GM18951 (cell line): ENCODE data around the gene HDAC3.

Experiments
- POLR2A ChIP-seq: IDR thresholded peaks from 4 replicates; pipeline ENCODE4 v1.6.1; 2011; ENCODE audit warnings: mild to moderate bottlenecking; ENCODE audit not compliant: insufficient read length, insufficient read depth; ENCODE audit errors: extremely low read depth
- in situ Hi-C: fragments of 300-500 bp; cut with MboI; formaldehyde crosslinking; loops from one replicate; pipeline ENCODE4 v1.12.0; 2022; ENCODE audit warnings: low sequenced_read_pairs, mixed read lengths, inconsistent platforms; ENCODE audit not compliant: unreplicated experiment

Gene HDAC3

DNA sequence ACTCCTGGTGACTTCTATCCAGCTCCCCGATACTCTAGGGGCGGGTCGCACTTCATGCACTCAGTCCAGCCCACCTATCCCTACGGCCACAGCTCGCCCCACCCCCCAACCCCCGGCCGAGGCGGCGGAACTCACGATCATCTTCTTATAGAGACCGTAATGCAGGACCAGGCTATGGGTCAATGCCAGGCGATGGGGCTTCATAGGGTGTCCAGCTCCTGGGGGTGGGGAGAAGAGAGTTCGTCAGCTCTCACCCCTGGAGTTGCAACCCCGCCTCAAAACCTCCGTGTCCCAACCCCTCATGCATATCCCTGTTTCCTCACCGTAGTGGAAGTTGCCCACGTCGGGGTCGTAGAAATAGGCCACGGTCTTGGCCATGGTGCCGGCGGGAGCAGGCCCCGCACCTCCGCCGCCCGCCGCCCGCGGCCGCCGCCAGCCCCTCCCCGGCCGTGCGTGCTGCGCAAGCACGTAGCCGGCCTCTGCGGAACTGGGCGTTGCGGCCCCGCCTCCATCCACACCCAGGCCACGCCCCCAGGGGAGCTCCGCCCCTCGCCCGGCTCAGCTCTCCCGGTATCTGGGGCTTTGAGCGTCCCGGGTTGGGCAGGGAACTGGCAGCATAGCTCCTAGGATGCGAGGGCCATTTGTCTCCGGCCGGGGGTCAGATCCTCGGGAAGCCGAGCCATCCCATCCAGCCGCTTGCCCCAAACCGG lies at the start of gene HDAC3, which contains the start of gene RELL2:
Gene HDAC3, minus strand, starts transcription at position 437 of the 710 bp plus-strand sequence. Its CDS starts 59 bp downstream, at position 378.
Gene RELL2, plus strand, starts transcription at position 585 of the 710 bp plus-strand sequence. CDS start 1,229 bp downstream, outside the sequence.
- in situ Hi-C loops: no loop called here
- TF ChIP-seq POLR2A: peak; percentile 92

DNA sequence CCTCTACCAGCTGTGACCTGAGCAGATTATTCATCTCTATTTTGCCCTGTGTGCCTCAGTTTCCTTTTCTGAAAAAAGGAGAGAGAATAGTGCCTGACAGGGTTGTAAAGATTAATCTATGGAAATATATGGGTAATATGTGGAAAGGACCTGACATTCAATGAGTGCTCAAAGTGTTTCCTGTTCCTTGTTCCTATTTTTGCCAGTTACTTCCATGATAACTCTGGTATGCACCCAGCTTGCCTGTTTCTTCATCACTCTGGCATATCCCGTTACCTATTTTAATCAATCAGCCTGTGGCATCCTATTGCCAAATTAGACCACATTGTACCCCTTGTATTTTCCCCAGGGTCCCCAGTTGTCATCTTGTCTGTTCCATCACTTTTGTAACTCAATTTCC lies 48.9 kb upstream of the HDAC3 start:
- in situ Hi-C loops: loop anchor here (25.0 kb wide), 1 partner anchor 452 kb away; no protein-coding TSS in a partner anchor
- no peak for TF ChIP-seq POLR2A

DNA sequence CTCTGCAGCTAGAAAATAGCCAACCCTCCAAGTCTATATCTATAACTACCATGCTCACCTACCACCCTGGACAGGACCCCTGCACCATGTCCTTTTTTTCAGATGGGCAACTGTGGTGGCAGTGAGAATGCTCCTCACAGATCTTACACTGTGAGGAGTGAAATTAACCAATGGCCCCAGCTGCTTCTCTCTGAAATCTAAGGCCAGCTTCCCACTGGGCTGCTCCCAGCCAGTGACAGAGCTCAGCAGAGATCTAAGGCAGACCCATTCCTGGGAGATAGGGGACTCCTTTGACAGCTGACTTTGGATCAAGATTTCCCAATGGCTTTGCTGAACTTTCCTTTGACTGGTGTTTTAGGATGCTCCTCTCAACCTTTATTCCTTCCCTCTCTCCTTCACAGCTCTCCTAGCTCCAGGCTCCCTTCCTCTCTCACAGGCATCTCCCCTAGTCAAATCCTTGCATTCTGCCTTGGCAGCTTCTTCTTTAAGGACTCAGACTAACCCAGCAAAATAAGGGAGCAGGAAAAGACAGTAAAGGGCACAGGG lies 47.0 kb upstream of the HDAC3 start:
- no peak for TF ChIP-seq POLR2A
- in situ Hi-C loops: loop anchor here (25.0 kb wide), 1 partner anchor 454 kb away; no protein-coding TSS in a partner anchor

DNA sequence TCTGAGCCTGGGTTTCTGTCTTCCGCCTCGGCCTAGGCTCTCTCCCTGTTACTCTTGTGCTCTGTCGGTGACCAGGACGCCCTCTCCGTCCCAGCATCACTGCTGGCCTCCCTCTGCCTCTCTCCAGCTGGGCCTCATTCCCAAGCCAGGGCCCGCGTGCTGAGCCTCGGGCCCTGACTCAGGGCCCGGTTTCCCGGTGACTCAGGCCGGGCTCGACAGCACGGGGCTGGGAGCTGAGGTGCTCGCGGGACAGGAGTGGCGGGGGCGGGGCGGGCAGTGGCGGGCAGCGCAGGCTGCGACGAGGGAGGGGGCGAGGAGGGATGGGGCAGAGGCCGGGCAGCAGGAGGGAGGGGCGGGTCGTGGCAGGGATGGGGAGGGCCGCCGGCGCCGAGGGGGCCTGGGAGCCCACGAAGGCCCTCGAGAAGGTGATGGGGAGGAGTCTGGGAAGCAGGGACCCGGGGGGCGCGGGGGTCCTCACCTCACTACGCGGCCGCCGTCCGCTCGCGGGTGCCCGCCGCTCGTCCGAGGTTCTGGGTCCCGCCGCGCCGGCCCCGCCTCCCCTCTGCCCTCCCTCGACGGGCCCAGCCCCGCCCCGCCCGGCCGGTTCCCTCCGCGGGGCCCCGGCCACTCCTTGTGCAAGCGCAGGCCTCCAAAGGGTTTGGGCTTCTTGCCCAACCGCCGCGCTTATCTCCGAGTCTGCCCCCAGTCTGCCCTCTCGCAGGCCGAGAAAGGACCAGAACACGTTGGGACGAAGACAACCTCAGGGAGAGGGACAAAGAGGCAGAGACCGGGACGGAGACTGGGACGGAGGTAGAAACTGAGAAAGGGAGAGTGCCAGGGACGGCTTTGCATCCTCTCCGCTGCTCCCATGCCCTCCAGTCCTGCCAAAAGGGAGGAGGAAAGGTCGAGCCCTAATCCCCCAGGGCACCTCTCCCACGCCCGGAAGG lies 45.3 kb upstream of the HDAC3 start, which contains the start of gene ARAP3:
Gene ARAP3, minus strand, starts transcription at position 536 of the 947 bp plus-strand sequence. CDS start 1,744 bp downstream, outside the sequence.
- in situ Hi-C loops: loop anchor here (25.0 kb wide), 1 partner anchor 455 kb away; no protein-coding TSS in a partner anchor
- TF ChIP-seq POLR2A: no peak

DNA sequence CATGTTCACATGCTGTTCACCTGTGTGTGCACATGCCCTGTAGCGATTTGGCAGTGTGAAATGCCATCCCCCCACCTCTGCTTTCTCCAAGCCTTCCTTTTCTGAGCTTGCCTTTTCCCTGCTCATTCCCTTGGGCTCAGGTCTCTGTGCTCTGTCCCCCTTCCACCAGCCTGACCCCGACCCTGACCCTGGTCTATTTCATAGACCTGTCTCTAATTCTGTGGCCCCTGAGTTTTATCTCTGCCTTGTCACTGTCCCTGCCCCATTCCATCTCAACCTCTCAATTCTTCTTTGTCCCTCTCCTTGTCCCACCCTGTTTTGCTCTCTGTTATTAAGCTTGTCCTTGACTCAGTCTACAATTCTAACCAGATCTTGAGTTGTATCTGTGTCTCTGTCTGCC lies 44.6 kb upstream of the HDAC3 start:
- no peak for TF ChIP-seq POLR2A
- in situ Hi-C loops: loop anchor here (25.0 kb wide), 1 partner anchor 456 kb away; no protein-coding TSS in a partner anchor

DNA sequence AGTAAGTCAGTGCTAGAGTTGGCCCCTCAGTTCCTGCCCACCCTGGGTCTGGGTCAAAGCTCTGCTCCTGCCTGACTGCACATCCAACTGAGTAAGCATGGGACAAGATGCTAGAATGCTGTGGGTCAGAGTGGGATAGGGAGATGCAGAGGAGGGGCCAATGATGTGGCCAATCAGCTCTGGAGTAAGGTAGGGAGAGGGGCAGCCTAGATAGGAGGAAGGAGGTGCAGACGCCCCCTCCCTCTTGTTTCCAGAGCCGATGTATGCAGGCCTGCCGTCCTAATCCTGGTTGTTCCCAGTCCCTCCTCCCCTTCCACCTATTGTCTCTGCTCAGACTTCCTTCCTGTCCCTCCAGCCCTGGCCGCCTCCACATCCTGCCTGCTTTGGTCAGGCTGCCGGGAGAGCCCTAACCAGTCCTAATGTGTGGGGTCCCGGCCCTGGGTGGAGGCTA lies 44.1 kb upstream of the HDAC3 start:
- in situ Hi-C loops: loop anchor here (25.0 kb wide), 1 partner anchor 457 kb away; no protein-coding TSS in a partner anchor
- no peak for TF ChIP-seq POLR2A

DNA sequence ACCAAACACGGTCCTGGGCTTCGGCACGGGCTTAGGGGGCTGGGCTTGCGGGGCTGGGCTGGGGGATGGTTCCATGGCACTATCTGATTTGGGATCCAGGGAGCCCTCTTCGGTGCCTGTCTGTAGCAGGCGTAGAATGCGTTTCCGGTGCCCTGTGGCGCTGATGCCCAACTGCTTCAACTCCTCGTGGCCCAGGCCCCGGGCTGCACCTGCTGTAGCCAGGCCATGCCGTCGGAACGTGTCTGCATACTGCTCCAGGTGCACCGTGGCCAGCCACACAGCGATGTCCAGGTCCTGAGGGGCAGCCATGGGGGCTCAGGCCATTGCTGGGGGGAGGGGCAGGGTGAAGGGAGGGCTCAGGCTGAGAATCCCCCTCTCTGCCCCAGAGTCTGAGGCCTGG lies 43.5 kb upstream of the HDAC3 start:
- in situ Hi-C loops: loop anchor here (25.0 kb wide), 1 partner anchor 457 kb away; no protein-coding TSS in a partner anchor
- no peak for TF ChIP-seq POLR2A

DNA sequence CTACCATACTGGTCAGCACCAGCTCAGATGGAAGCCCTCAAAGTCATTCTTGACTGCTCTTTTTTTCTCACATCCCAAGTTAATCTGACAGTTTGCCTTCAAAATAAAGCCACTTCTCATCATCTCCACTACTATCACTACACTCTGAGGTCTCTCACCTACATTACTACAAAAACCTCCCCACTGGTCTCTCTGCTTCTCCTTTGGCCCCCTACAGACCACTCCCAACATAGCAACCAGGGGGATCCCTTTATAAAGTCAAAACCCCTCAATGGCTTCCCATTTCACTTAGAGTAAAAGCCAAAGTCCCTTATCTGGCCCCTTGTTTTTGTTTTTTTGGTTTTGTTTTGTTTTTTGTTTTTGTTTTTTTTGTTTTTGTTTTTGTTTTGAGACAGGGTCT lies 40.8 kb upstream of the HDAC3 start:
- in situ Hi-C loops: loop anchor here (25.0 kb wide), 1 partner anchor 460 kb away; no protein-coding TSS in a partner anchor
- TF ChIP-seq POLR2A: no peak

DNA sequence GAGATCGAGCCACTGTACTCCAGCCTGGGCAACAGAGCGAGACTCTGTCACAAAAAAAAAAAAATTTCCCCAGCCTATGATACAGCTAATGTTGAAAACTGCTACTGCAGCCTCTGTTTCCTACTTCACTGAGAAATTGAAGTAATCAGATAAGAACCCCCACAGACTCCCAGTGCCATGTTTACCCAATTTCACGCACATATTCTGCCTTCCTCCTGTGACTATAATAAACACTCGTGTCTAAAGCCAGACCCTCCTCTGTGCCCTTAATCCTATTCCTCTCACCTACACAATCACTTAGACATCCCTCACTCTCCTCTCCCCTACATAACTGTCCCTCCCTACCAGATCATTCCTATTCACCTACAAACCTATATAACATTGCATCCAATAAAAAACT lies 39.0 kb upstream of the HDAC3 start:
- in situ Hi-C loops: loop anchor here (25.0 kb wide), 1 partner anchor 462 kb away; no protein-coding TSS in a partner anchor

DNA sequence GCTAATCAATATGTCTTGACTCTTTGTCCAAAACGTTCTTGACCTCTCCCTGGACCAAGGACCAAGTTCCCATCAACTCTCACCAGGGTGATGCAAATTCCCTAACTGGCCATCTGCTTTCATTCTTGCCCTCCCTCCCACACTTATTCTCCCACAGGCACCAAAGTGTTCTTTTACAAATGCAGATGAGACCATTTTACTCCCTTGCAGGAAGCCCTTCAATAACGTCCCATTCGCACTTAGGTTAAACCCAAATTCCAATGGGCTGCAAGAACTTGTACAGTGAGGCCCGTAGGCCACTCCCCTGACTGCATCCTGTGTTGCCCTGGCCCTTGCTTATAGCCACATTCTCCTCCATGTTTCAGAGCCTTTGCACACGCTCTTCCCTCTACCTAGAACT lies 38.1 kb upstream of the HDAC3 start:
- in situ Hi-C loops: loop anchor here (25.0 kb wide), 1 partner anchor 463 kb away; no protein-coding TSS in a partner anchor
- TF ChIP-seq POLR2A: no peak

More for the DNA sequence above, 39.0 kb upstream of the HDAC3 start:
- TF ChIP-seq POLR2A: no peak

DNA sequence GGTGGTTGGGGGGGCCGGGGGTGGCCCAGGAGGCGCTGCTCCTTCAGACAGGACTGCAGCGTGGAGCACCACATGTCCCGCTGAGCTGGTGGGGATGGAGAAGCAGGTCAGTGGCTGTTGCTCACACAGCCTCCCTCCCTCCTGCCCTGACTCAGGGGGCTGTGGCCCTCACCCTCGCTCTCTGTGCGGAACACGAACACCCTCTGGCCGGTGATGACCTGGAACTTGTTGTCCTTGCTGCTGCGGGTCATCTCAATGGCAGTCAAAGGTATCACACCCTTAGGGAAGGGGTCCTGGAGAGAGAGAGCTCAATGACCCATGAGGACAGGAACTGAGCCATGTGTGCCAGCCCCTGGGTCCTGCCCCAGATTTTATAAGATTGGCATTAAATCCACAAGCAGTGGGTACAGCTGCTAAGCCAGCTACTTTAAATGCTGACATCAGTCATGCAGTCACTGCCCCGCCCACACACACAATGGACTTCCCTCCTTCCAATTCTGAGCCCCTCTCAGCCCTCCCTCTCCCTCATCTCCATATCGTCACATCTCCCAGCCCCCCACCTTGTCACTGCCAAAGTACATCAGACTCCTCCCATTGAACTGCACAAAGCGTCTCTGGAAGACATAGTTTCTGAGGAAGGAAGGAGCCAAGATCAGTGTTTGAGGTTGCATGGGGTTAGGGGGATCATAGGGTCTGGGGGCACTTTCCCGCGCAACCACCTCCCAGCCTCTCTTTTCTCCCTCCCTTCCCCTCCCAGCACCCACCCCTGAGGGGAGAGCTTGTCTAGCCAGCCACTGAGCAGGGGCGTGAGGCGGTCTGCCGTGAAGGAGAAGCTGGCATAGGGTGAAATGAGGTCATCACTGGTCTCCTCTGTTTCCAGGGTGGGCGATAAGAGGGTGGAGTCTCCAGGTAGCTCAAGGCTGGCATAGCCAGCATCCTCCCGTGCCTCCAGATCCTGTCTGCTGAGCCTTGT lies 36.5 kb upstream of the HDAC3 start:
- in situ Hi-C loops: no loop called here
- no peak for TF ChIP-seq POLR2A
